Astrocyte of the spinal cord (primary cell): ENCODE data around the gene TXNRD2.

ENCODE experiments used
- DNase-seq: peaks from one replicate; pipeline ENCODE4 v3.0.0; 2011; ENCODE audit warnings: low read depth, low spot score
- H3K4me3 ChIP-seq: 2 replicates; pipeline ENCODE4 v1.5.1; 2011; ENCODE audit warnings: low read depth, mild to moderate bottlenecking, low read length, moderate library complexity
- CTCF ChIP-seq: IDR thresholded peaks from 2 replicates; pipeline ENCODE4 v1.5.1; 2012; ENCODE audit warnings: low read depth, mild to moderate bottlenecking, low read length, inconsistent platforms
- in situ Hi-C: cut with HindIII; loops from 2 replicates; pipeline ENCODE4 v1.10.0; 2017; ENCODE audit warnings: low sequenced_read_pairs

The TXNRD2 gene

GRCh38 chr22:19842393-19843106, 99.1 kb downstream of the TXNRD2 start:
- in situ Hi-C loops: no loop called here
- no peak overlapping the region for H3K4me3 ChIP-seq
- no peak for DNase-seq
- TF ChIP-seq CTCF: no peak

GRCh38 chr22:19841641-19842392, 99.8 kb downstream of the TXNRD2 start:
- H3K4me3 ChIP-seq: no peak overlapping the region
- no peak for TF ChIP-seq CTCF
- DNase-seq: no peak
- in situ Hi-C loops: no loop called here

GRCh38 chr22:19840955-19841640, 100.5 kb downstream of the TXNRD2 start:
- TF ChIP-seq CTCF: no peak
- no peak for DNase-seq
- in situ Hi-C loops: no loop called here

GRCh38 chr22:19840059-19840458, 101.6 kb downstream of the TXNRD2 start:
- in situ Hi-C loops: no loop called here
- no peak for TF ChIP-seq CTCF
- no peak for DNase-seq
- H3K4me3 ChIP-seq: no peak overlapping the region

More at GRCh38 chr22:19840955-19841640, 100.5 kb downstream of the TXNRD2 start:
- no peak overlapping the region for H3K4me3 ChIP-seq

GRCh38 chr22:19837915-19838314, 103.7 kb downstream of the TXNRD2 start:
- no peak for TF ChIP-seq CTCF
- no peak overlapping the region for H3K4me3 ChIP-seq
- in situ Hi-C loops: no loop called here
- DNase-seq: no peak

GRCh38 chr22:19836512-19836911, 105.1 kb downstream of the TXNRD2 start:
- TF ChIP-seq CTCF: no peak
- in situ Hi-C loops: no loop called here
- no peak overlapping the region for H3K4me3 ChIP-seq
- DNase-seq: no peak
